DOHH2 (cell line): ENCODE measurements around the gene PDE10A.

Source experiments
- H3F3A ChIP-seq: fragments of 200-600 bp; sonication (generic), shearing (Covaris generic); 2 replicates; pipeline ENCODE4 v1.6.0; 2016; ENCODE audit warnings: antibody characterized with exemption, mild to moderate bottlenecking; ENCODE audit not compliant: control insufficient read depth, insufficient read depth
- H3K27ac ChIP-seq: fragments of 200-600 bp; sonication (generic); 2 replicates; pipeline ENCODE4 v1.5.1; 2014; ENCODE audit warnings: low read depth, mild to moderate bottlenecking, low read length, moderate library complexity
- H3K27me3 ChIP-seq: fragments of 200-600 bp; sonication (generic); 2 replicates; pipeline ENCODE4 v1.6.1; 2014; ENCODE audit warnings: mild to moderate bottlenecking, low read length, mixed read lengths; ENCODE audit not compliant: control insufficient read depth
- H3K36me3 ChIP-seq: fragments of 200-600 bp; sonication (generic); 2 replicates; pipeline ENCODE4 v1.6.1; 2014; ENCODE audit warnings: mild to moderate bottlenecking, low read length, moderate library complexity, mixed read lengths; ENCODE audit not compliant: control insufficient read depth
- H3K4me1 ChIP-seq: fragments of 200-600 bp; sonication (generic); 2 replicates; pipeline ENCODE4 v1.6.1; 2014; ENCODE audit warnings: mild to moderate bottlenecking, low read length, mixed read lengths; ENCODE audit not compliant: control insufficient read depth
- H3K4me2 ChIP-seq: fragments of 200-600 bp; sonication (generic); 2 replicates; pipeline ENCODE4 v1.6.0; 2014; ENCODE audit warnings: mild to moderate bottlenecking, low read length, moderate library complexity
- H3K4me3 ChIP-seq: fragments of 200-600 bp; sonication (generic); 2 replicates; pipeline ENCODE4 v1.5.1; 2014; ENCODE audit warnings: mild to moderate bottlenecking, low read length, mixed read lengths
- H3K79me2 ChIP-seq: fragments of 200-600 bp; sonication (generic); 2 replicates; pipeline ENCODE4 v1.6.1; 2014; ENCODE audit warnings: mild to moderate bottlenecking, low read length, mixed read lengths; ENCODE audit not compliant: control insufficient read depth
- H3K9me2 ChIP-seq: fragments of 200-600 bp; sonication (generic); replicated peaks from 2 replicates; pipeline ENCODE4 v1.6.1; 2014; ENCODE audit warnings: mild to moderate bottlenecking, low read length, mixed read lengths; ENCODE audit not compliant: control insufficient read depth
- H3K9me3 ChIP-seq: fragments of 200-600 bp; sonication (generic); 2 replicates; pipeline ENCODE4 v1.6.1; 2014; ENCODE audit warnings: antibody characterized with exemption, low read length, mixed read lengths; ENCODE audit not compliant: control insufficient read depth, insufficient read depth
- H4K20me1 ChIP-seq: fragments of 200-600 bp; sonication (generic); 2 replicates; pipeline ENCODE4 v1.6.0; 2014; ENCODE audit warnings: low read depth, mild to moderate bottlenecking, antibody characterized with exemption, low read length, moderate library complexity; ENCODE audit not compliant: control insufficient read depth, insufficient read depth
- EZH2phosphoT487 ChIP-seq: fragments of 200-600 bp; sonication (generic); IDR thresholded peaks from 2 replicates; pipeline ENCODE4 v1.6.1; 2017; ENCODE audit warnings: borderline replicate concordance, mild to moderate bottlenecking, antibody characterized with exemption, low read length, moderate library complexity, mixed read lengths
- TF ChIP-seq, protein P1 (sequence below): fragments of 200-600 bp; sonication (generic); IDR thresholded peaks from one replicate; pipeline ENCODE4 v1.5.1; 2014; ENCODE audit warnings: antibody characterized with exemption, mild to moderate bottlenecking, low read depth, low read length; ENCODE audit not compliant: poor library complexity, severe bottlenecking

PDE10A gene

DNA sequence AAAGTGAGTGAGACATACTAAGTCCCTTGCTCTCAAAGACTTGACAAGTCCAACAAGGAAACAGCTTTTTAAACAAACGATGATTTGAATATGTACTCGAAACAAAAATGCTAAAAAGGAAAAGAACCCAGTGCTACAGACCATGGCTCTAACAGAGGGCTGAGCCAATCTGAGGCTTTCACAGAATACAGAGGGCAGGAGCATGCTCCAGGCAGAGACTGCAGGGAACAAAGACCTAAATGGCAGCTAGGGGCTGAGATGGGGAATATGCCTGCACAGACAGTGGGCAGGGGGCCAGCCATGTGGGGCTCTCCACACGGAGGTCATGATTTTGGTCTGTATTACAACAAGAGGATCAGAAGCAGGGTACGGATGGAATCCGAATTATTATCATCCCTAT lies 322.5 kb downstream of the PDE10A start:
- no peak for TF ChIP-seq EZH2phosphoT487
- TF ChIP-seq, protein P1, sequence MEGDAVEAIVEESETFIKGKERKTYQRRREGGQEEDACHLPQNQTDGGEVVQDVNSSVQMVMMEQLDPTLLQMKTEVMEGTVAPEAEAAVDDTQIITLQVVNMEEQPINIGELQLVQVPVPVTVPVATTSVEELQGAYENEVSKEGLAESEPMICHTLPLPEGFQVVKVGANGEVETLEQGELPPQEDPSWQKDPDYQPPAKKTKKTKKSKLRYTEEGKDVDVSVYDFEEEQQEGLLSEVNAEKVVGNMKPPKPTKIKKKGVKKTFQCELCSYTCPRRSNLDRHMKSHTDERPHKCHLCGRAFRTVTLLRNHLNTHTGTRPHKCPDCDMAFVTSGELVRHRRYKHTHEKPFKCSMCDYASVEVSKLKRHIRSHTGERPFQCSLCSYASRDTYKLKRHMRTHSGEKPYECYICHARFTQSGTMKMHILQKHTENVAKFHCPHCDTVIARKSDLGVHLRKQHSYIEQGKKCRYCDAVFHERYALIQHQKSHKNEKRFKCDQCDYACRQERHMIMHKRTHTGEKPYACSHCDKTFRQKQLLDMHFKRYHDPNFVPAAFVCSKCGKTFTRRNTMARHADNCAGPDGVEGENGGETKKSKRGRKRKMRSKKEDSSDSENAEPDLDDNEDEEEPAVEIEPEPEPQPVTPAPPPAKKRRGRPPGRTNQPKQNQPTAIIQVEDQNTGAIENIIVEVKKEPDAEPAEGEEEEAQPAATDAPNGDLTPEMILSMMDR, result no peak
- Histone ChIP-seq H3K4me3 (no peak overlapping the region), H3K9me2 (no peaks in the 10 kb centered on the region), H3K9me3 (no peaks in the 10 kb centered on the region), H3K27me3 (no peaks in the 10 kb centered on the region), H3K36me3 (no peaks in the 10 kb centered on the region), H4K20me1 (no peaks in the 10 kb centered on the region), H3F3A (no peaks in the 10 kb centered on the region), H3K27ac (no peak overlapping the region), H3K79me2 (no peaks in the 10 kb centered on the region), H3K4me2 (no peak overlapping the region), H3K4me1 (no peaks in the 10 kb centered on the region)

DNA sequence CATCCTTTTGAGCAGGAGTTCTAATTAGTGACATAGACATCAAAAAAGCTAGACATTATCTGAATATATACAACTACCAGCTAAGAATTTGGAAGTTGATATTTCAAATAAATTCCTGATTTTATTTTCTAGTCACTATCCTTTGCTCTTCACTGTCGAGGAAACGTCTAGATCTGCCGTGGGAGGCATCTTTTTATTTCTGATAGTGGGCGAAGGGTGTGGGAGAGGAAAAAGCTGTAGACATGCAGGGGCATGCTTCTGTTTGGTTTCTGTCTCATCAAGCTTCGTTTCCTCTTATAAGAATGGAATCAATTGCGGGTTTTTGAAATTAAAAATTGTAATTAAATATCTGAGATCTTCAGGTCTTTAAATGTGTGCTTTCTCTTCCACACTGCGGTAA lies 337.4 kb downstream of the PDE10A start:
- Histone ChIP-seq H3K9me2 (no peaks in the 10 kb centered on the region), H3K4me3 (no peak overlapping the region), H3K27me3 (no peaks in the 10 kb centered on the region), H3K4me1 (no peaks in the 10 kb centered on the region), H3K36me3 (no peaks in the 10 kb centered on the region), H3K79me2 (no peaks in the 10 kb centered on the region), H3K27ac (no peak overlapping the region), H3F3A (no peaks in the 10 kb centered on the region), H4K20me1 (no peaks in the 10 kb centered on the region), H3K4me2 (no peak overlapping the region), H3K9me3 (no peaks in the 10 kb centered on the region; the same call in 1 of the 2 replicates)
- TF ChIP-seq, protein P1, result no peak
- no peak for TF ChIP-seq EZH2phosphoT487

DNA sequence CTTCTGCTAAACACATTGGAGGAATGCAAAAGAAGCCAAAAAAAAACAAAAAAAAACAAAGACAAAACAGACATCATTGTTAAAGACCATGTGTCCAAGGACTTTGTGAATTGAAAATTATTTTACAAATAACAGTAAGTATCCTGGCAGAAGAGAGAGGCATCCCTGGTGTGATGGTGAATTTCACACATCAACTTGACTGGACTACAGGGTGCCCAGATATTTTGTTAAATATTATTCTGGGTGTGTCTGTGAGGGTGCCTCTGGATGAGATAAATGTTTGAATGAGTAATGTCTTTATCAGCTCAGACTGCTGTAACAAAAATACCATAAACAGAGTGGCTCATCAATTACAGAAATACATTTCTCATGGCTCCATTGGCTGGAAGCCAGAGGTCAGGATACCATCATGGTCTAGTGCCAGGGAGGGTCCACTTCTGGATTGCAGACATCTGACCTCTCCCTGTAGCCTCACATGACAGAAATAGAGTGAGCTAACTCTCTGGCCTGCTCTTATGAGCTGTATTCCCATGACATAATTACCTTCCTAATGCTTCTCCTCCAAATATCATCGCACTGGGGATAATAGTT lies 341.4 kb downstream of the PDE10A start:
- Histone ChIP-seq H3K9me2 (no peaks in the 10 kb centered on the region), H3K27me3 (no peaks in the 10 kb centered on the region), H3K9me3 (no peaks in the 10 kb centered on the region; the same call in 1 of the 2 replicates), H3K4me3 (no peak overlapping the region), H3F3A (no peaks in the 10 kb centered on the region), H3K4me2 (no peak overlapping the region), H3K36me3 (no peaks in the 10 kb centered on the region), H3K79me2 (no peaks in the 10 kb centered on the region), H3K4me1 (no peaks in the 10 kb centered on the region), H4K20me1 (no peaks in the 10 kb centered on the region), H3K27ac (no peak overlapping the region)
- TF ChIP-seq EZH2phosphoT487, result no peak
- TF ChIP-seq, protein P1, result no peak

DNA sequence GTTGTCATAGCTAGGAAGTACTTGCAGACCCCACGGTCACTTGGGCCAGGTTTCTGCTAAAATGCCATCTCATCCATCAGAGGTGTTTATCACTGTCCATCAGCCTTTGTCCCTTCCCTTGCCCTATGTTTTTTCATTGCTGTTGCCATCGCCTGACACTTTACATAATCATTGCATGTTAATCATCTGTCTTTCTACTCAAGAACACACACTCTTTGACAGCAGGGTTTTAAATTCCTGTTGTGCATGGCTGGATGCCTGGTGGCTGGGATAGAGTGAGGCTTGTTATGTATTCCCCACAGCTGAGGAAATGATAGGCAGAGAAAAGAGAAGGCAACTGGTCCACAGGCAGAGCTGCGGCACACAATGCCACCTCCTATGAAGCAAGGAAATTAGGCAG lies 341.9 kb downstream of the PDE10A start:
- Histone ChIP-seq H3K9me2 (no peaks in the 10 kb centered on the region), H3F3A (no peaks in the 10 kb centered on the region), H3K27ac (no peak overlapping the region), H4K20me1 (no peaks in the 10 kb centered on the region), H3K4me1 (no peaks in the 10 kb centered on the region), H3K9me3 (no peaks in the 10 kb centered on the region; the same call in 1 of the 2 replicates), H3K36me3 (no peaks in the 10 kb centered on the region), H3K79me2 (no peaks in the 10 kb centered on the region), H3K4me2 (no peak overlapping the region), H3K4me3 (no peak overlapping the region), H3K27me3 (no peaks in the 10 kb centered on the region)
- TF ChIP-seq, protein P1, result no peak
- TF ChIP-seq EZH2phosphoT487, result no peak
